ENCODE results near the gene SAMSN1. TPM values are rescaled to one million over a fixed set of nuclear protein-coding genes. Genes with fewer than 3 reads are reported as not detected.
"Not testable (repeated sequence)": the region's sequence is repeated elsewhere in the genome, so short reads cannot be mapped to it uniquely, and the experiment has no call there.

The SAMSN1 gene
- total RNA-seq, 2 experiments from 2014 or later: 92.3 to 92.7 TPM

DNA sequence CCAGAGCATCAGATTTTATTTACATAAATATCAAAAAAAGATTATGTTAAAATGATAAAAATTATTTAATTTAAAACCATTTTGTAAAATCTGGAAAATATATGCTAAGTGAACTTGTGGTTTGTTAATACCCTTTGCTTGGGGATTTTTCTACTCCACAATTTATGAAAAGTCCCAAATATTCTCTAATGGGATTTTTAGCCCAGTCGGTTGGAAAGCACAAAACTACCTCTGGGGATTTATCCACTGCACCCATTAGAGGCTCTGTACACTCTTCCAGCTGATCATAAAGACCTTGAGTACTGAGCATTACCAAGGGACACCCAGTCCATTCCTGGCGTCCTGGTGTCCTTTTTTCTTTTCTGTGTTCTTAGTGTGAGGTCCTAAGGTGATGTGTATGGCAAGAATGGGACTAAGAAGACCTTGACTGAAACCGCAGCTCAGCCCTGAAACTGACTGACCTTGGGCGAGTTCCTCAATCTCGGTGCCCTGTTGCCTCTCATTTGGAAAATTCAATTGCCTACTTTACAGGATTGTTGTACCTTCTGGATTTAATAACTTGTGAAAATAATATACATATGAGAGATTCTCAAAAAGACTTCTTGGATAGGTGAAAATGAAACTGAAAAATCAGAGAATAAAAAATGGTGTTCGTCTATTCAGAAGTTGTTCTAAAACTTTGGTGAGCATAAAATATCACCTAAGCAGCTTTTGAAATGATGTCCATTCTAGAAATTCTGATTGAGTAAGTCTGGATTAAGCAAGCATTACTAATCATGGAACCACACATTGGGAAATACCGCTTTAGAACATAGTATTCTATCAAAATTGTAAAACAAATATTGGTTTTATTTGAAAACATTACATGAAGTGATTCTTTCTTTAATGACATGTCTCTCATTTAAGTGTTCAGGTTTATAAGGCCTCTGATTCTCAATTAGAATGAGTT lies 21.5 kb upstream of the SAMSN1 start:
- ChIA-PET POLR2A (interaction anchor here (0.6 kb wide), 1 partner anchor 27 kb away, joined by 4 read pairs; no protein-coding TSS in a partner anchor), CTCF (interaction anchor here (0.9 kb wide), 1 partner anchor 9 kb away, joined by 3 read pairs; no protein-coding TSS in a partner anchor)

DNA sequence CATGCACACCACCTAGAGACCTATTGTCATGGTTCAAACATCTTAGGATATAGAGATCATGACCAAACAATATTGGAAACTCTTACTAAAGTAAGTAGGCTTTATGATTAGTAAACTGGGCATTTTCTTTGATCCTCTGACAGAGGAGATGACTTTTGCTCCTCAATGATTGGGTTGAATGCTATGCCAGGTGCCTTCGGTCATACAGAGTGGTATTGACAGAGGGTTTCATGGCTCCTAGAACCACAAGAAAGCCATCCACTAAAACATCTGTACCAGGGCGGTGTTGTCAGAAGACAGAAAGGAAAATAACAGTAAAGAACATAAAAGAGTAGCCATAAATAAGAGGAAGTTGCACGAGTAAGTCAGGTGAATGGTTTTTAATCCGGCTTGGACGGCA lies 20.8 kb upstream of the SAMSN1 start:
- ChIA-PET CTCF (no interaction called here), POLR2A (interaction anchor here (0.6 kb wide), 1 partner anchor 28 kb away, joined by 4 read pairs; no protein-coding TSS in a partner anchor)

DNA sequence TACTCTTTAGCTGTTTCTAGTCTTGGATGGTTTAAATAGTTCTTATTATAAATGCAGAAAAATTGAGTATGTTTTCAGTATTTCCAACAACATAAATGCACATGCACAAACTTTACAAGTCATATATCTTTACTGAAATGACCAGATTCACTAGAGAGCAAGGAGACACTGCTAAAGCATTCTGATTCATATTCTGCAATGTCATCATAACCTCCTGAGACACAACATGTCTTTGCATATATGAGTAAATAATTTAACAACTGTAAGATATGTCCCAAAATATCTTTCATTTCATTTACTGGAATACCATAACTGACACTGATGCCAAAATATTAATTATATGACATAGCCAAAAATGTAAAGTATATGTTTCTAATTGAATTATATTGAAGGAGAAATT lies 16.8 kb upstream of the SAMSN1 start:
- POLR2A ChIA-PET: no interaction called here
- CTCF ChIA-PET: no interaction called here

DNA sequence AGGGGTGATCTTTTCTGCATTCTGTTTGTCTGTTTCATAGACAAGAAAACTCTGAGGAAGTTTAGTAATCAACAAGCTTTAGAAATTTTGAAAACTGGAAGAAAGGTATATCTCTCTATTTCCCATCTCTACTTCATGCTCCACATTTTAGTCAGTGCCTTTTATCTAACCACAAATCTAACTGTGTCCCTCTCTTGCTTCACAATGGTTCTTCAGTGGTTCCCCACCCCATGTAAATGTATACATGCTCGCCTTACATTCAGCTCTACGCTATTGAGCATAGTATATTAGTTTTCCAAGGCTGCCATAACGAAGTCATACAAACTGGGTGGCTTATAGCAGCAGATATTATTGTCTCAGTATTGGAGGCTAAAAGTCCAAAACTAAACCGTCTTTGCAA lies 14.4 kb upstream of the SAMSN1 start:
- ChIA-PET POLR2A (no interaction called here), CTCF (no interaction called here)

DNA sequence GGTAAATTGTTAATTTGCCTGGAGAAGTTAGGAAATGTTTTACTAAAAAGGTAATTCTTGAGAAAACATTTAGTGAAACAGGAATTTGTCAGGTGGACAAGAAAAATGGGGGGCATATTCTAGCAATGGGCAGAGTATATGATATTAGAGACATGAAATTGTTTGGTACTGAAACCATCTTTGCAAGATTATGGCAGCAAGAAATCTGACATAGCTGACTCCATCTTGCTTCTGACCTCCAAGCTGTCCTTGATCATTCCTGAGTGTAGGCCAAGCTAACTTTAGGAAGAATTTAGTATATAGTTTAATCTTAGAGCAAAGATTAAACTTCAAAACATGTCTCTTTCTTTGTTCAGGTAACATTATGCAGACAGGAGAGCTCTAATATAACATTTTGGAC lies 14.0 kb upstream of the SAMSN1 start:
- POLR2A ChIA-PET: no interaction called here
- CTCF ChIA-PET: no interaction called here

DNA sequence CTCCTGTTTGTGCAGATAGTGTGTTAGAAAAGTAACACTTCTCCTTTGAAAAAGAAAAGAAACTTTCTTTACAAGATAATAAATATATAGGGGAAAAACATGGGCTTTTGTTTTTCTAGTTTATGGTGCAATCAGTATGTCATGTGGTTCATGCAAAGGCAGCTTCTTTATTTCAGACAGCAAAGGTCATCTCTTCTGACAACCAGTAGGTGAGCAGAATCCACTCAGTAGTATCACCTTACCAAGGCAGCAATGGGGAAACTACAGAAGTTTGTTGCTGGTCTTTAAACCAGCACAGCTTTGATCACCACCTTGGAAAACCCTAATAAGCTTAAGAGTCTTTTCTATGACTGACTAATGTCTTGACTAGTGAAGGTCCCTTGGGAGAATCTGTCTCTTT lies 13.0 kb upstream of the SAMSN1 start:
- POLR2A ChIA-PET: no interaction called here
- CTCF ChIA-PET: interaction anchor here (1.2 kb wide), 1 partner anchor 9 kb away, joined by 4 read pairs; no protein-coding TSS in a partner anchor

DNA sequence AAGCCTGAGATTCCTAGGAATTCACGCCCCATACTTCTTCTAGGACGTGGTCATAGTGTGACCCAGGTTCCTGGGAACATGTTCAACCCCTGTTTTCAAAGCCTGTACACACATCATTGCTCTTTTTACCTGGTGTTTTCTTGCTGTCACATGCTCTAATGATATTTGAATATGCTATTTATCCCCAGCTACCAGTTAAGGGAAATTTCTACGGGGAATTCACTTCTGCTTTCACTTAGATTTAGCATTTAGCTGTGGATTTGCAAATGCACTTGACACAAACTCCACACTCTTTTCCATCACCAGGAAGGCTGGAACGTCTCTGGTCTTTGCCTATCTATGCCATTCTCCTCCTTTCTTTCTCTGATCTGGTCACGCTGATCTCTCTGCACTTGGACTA lies 11.3 kb upstream of the SAMSN1 start:
- CTCF ChIA-PET: no interaction called here
- POLR2A ChIA-PET: no interaction called here

DNA sequence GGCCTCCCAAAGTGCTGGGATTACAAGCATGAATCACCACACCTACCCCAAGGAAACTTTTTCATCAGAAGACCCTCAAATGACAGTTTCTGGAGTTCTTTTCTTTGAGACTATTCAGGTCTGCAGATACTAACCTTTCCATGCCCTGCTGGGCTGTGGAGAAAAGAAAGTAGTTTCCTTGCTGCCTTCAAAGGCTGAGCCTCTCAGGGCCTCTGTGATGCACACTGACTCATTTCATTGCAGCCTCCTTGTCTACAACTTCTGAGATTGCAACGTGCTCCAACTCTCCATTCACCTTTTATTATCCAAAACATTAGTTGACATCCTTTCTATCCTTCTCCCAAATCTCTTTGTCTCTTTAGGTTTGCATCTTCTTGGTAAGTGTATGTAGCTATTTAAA lies 8.8 kb upstream of the SAMSN1 start:
- CTCF ChIA-PET: interaction anchor here (0.6 kb wide), 1 partner anchor 64 kb away, joined by 5 read pairs; no protein-coding TSS in a partner anchor
- POLR2A ChIA-PET: no interaction called here

DNA sequence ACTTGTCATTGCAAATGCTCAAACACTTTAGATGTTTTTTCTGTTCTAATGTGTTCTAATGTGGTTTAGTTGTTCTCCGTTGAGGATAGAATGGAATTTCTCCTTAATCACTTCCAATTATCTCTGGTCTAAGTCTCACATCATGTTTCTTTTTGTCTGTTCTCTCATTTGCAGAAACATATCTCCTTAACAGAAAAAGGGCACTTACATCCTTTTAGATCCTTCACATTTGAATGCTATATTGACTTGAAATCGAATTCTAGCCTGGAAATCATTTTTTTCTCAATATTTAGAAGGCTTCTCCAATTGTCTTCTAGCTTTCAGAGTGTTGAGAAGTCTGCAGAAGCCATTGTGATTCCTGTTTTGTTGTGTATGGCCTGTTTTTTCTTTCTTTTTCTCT lies 7.3 kb upstream of the SAMSN1 start:
- CTCF ChIA-PET: no interaction called here
- POLR2A ChIA-PET: no interaction called here

DNA sequence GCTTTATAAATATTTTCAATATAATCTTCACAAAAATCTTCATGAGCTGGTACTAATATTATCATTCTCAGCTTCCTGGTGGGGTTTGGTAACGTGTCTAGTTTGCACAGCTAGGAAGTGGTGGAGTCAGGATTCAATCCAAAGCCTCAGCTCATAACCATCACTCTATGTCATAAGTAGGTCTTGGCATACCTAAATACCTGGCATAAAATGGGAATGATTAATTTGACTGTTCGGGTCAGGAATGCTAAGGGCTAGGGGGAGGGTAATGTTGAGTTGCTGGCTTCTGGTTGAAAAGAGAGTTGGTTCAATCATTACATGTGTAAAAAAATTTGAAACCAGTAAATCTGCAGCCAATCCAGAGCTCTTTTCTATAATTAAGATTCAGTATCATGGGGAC lies 5.6 kb upstream of the SAMSN1 start:
- POLR2A ChIA-PET: no interaction called here
- CTCF ChIA-PET: no interaction called here

DNA sequence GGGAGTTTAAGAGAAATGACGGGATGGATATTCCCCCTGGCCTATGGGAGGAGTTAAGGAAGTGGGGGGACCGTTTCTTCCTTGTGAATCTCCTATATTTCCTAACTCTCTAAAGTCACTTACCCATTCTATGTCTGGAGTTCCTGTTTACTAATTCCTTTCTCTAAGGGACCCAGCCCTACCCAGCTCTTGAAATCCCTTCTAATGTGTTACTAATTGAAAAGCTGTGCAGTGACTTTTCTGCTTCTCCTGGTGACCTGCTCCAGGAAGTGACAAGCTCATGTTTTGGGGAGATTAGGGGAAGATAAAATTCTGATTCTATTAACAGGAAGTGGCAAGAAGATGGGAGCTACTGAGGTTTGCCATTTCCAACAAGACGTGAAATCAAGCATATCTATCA lies 4.0 kb upstream of the SAMSN1 start:
- CTCF ChIA-PET: interaction anchor here (1.7 kb wide), 1 partner anchor 9 kb away, joined by 4 read pairs; no protein-coding TSS in a partner anchor
- POLR2A ChIA-PET: no interaction called here

DNA sequence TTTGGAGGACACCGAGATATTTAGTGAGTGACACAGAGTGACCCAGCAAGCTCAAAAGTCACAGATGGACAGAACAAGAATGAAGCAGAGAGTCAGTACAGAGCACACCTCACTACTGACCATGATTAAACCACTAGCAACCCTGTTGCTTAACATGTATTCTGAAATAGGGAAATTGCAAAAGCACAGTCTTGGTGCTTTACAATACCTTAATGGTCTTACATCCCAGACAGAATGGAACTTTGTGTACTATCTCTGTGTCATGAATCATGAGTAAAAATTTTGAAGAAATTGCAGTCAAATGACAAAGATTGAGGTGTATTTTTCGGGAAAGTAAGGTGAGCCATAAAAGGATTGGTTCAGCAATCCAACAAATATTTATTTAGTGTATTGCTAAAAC lies 2.7 kb upstream of the SAMSN1 start:
- ChIA-PET POLR2A (no interaction called here), CTCF (no interaction called here)

DNA sequence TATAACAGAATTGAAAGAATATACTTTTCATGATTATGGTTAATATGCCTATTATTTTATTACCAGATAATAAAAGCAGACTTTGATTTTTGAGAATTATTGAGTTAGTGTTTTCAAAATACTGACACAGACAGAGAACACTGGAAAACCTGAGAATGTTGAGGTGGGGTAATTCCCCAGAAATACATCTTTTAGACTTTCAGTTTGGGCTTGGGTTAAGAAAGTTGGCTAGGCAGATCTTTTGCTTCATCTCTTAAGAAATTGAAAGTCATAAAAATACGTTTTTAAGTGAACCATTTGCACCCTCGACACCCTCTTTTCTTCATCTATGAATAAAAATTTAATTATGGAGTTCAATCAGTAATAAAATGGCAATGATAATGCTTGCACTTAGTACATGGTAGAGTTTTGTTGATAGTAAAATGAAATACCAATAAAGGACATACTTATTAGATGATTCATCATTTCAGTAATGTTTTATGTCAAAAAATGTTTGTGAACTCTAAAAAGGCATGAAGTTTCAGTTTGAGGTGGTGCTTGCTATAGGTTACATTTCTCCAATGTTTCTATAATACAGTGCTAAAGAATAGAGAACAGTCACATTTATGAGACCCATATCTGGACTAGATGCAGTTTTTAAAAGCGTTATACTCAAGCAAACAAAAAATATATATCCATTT lies 1.9 kb upstream of the SAMSN1 start:
- POLR2A ChIA-PET: no interaction called here
- CTCF ChIA-PET: interaction anchor here (1.0 kb wide), 1 partner anchor 190 kb away, joined by 3 read pairs; no protein-coding TSS in a partner anchor

DNA sequence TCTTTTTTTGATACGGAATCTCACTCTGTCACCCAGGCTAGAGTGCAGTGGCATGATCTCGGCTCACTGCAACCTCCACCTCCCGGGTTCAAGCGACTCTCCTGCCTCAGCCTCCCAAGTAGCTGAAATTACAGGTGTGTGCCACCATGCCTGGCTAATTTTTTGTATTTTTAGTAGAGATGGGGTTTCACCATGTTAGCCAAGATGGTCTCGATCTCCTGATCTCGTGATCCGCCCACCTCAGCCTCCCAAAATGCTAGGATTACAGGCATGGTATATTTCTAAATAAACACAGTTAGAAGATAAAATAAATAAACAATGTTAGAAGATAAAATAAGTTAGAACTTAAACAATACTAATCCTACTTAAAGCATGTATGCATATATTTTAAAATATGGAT lies 604 bp upstream of the SAMSN1 start:
- CTCF ChIA-PET: interaction anchor here (1.0 kb wide), 1 partner anchor 191 kb away, joined by 3 read pairs; no protein-coding TSS in a partner anchor
- POLR2A ChIA-PET: not testable (repeated sequence)

DNA sequence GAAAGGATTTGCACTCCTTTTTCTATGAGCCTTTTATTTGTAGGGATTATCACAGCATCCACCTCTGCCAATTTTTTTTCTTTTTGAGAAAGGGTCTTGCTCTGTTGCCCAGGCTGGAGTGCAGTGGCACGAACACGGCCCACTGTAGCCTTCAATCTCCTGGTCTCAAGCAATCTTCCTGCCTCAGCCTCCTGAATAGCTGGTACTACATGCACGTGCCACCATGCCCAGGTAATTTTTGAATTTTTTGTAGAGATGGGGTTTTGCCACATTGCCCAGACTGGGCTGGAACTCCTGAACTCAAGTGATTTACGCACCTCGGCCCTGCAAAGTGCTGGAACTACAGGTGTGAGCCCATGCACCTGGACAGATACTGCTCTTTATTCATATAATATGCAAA lies 2.1 kb downstream of the SAMSN1 start:
- POLR2A ChIA-PET: interaction anchor here (0.8 to 1.5 kb wide), 2 partner anchors 11 to 17 kb away, joined by 5 to 10 read pairs; no protein-coding TSS in a partner anchor
- CTCF ChIA-PET: no interaction called here

DNA sequence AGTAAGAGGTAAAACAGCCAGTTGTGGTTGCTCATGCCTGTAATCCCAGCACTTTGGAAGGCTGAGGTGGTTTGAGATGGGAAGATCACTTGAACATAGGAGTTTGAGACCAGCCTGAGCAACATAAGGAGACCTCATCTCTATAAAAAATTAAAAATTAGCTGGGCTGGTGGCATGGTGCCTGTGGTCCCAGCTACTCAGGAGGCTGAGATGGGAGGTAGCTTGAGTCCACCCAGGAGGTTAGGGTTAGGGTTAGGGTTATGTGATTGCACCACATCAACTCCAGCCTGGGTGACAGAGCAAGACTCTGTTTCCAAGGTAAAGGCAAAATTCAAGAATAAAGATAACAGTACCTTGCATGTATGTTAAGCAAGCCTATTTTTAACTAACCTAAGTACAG lies 3.5 kb downstream of the SAMSN1 start:
- CTCF ChIA-PET: interaction anchor here (1.0 kb wide), 1 partner anchor 195 kb away, joined by 3 read pairs; no protein-coding TSS in a partner anchor
- POLR2A ChIA-PET: interaction anchor here (0.9 to 1.5 kb wide), 3 partner anchors 9 to 17 kb away, joined by 4 to 5 read pairs (median 5); no protein-coding TSS in a partner anchor

DNA sequence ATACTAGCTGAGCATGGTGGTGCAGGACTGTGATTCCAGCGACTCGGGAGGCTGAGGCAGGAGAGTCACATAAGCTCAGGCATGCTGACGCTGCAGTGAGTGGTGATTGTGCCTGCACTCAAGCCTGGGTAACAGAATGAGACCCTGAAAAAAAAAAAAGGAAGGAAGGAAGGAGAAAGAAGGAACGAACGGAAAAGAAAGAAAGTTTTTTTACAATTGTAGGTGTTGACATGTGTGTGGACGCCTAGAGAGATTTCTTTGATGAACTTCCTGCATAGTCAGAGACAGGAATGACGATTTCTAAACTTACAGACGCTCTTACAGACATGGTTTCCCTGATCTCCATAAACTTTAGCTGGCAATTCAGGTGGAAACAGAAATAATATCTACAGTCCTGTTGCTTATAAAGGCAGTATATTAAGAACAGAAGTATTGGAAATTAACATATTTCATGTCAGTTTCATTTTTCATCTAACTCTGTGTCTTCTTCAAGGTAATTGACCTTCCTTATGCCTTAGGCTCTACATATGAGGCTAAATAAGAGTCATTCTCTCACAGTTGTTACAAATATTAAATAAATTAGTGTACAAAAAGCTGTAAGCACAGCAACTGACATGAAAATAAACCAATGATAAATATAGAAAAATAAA lies 4.1 kb downstream of the SAMSN1 start:
- POLR2A ChIA-PET: interaction anchor here (0.9 to 1.2 kb wide), 3 partner anchors 14 to 16 kb away, joined by 4 to 5 read pairs (median 4); no protein-coding TSS in a partner anchor
- CTCF ChIA-PET: interaction anchor here (1.0 kb wide), 1 partner anchor 196 kb away, joined by 3 read pairs; no protein-coding TSS in a partner anchor

DNA sequence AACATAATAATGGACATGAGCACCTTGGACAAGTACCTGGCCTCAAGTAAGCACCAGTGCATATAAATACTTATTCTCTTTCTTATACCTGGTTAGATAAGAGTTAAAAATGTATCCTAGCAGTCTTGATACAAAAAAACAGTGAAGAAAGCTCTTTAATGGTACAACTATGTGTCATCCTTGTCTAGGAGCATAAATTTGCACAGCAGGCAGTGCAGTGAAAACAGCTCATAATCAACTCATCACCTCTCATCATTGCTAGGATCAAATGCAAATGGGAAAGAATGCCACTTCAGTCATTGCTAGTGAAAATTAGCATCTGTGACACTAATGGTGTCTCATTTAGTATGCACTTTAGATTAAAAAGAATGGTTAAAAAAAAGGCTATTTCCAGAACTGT lies 7.6 kb downstream of the SAMSN1 start:
- CTCF ChIA-PET: no interaction called here

DNA sequence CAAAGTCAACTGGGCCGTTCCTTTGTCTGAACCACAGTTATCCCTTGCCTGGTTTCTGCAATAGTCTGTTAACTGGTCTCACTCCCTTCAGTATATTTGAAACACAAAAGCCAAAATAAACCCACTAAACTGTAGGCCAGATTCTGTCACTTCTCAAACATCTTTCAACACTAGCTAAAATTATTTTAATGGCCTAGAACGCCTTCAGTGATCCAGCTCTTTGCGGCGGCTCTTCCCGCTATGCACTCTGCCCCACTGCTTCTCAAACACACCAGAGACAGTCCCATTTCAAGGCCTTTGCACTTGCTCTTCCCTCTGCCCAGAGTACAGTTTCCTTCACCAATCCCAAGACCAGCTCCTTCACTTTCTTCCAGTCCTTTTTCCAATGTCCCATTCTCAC lies 9.2 kb downstream of the SAMSN1 start:
- POLR2A ChIA-PET: no interaction called here

More for the DNA sequence above, 7.6 kb downstream of the SAMSN1 start:
- POLR2A ChIA-PET: no interaction called here

DNA sequence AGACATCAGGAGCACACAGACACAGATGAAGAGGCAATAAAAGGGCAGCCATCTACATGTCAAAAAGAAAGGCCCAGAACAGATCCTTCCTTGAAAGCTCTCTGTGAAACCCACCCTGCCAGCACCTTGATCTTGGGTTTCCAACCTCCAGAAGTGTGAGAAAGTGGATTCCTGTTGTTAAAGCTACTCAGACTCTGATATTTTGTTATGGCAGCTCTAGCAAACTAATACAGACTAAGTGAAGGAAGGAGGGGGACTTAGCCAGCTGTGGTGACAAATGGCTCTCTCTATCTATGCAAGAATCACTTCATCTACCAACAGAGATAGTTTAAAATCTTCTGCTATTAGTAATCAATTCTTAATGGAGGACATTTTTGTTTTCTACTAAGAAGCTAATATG lies 10.4 kb downstream of the SAMSN1 start:
- POLR2A ChIA-PET: no interaction called here
- CTCF ChIA-PET: no interaction called here

More for the DNA sequence above, 9.2 kb downstream of the SAMSN1 start:
- CTCF ChIA-PET: interaction anchor here (0.9 kb wide), 2 partner anchors 10 to 84 kb away, joined by 3 read pairs; no protein-coding TSS in a partner anchor
